HG03103 (cell line): ENCODE measurements around the gene ARF3.

ENCODE experiments used
- ATAC-seq: cut with Tn5 transposase; IDR thresholded peaks from one replicate; pipeline ENCODE4 v1.9.1; 2021; ENCODE audit warnings: low read depth; ENCODE audit not compliant: unreplicated experiment

ARF3 gene

DNA sequence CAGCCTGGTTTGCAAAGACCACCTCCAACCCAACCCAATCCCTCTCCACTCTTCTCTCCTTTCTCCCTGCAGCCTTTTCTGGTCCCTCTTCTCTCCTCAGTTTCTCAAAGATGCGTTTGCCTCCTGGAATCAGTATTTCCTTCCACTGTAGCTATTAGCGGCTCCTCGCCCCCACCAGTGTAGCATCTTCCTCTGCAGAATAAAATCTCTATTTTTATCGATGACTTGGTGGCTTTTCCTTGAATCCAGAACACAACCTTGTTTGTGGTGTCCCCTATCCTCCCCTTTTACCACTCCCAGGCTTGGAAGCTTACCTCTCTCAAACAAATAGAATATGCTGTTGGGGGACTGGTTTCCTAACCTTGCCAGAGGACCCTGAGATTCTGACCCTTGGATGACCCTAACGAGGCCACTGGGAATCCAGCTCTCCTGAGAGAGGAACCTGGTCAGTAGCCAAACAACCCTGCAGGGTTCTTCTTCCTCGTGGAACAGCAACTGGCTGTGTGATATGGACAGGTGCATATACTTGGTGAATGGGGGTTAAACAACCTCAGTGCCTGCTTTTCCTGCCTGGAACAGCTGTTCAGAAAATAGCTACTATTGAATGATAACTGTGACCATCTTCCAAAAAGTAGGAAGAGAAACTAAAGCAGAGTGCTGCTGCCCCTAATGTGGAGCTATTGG lies 25.3 kb upstream of the ARF3 start:
- no peak for ATAC-seq

DNA sequence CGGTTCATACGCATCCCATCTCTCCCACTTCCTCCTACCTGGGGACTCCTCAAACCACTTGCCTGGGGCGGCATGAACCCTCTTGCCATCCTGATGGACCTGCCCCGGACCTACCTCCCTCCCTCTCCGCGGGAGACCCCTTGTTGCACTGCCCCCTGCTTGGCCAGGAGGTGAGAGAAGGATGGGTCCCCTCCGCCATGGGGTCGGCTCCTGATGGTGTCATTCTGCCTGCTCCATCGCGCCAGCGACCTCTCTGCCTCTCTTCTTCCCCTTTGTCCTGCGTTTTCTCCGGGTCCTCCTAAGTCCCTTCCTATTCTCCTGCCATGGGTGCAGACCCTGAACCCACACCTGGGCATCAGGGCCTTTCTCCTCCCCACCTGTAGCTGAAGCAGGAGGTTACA lies 24.5 kb upstream of the ARF3 start:
- no peak for ATAC-seq

DNA sequence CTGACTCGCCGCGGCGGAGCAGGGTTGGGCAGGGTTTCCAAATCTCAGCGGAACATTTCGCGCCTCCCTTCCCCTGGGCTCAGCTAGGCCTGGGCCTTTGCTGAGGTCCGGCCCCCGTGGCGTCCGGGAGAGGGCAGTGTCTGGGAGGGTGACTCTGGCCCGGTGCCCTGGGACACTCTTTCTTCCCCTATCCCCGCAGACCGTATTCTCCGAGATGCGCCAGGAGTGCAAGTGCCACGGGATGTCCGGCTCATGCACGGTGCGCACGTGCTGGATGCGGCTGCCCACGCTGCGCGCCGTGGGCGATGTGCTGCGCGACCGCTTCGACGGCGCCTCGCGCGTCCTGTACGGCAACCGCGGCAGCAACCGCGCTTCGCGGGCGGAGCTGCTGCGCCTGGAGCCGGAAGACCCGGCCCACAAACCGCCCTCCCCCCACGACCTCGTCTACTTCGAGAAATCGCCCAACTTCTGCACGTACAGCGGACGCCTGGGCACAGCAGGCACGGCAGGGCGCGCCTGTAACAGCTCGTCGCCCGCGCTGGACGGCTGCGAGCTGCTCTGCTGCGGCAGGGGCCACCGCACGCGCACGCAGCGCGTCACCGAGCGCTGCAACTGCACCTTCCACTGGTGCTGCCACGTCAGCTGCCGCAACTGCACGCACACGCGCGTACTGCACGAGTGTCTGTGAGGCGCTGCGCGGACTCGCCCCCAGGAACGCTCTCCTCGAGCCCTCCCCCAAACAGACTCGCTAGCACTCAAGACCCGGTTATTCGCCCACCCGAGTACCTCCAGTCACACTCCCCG lies 23.9 kb upstream of the ARF3 start:
- ATAC-seq: no peak

DNA sequence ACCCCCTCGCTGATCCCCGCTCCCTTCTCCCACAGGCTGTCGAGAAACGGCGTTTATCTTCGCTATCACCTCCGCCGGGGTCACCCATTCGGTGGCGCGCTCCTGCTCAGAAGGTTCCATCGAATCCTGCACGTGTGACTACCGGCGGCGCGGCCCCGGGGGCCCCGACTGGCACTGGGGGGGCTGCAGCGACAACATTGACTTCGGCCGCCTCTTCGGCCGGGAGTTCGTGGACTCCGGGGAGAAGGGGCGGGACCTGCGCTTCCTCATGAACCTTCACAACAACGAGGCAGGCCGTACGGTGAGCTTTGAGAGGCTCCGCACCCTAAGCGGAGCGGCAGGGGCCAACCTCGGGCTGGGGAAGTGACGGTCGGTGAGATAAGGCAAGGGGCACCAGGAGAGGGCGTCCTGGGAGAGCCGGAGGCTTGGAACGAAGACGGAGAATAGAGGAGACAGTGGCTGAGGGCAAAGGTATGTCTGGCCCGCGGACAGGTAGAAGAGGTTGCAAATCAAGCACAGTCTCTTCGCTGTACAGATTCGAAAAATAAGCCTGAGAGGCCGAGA lies 23.2 kb upstream of the ARF3 start:
- no peak for ATAC-seq

DNA sequence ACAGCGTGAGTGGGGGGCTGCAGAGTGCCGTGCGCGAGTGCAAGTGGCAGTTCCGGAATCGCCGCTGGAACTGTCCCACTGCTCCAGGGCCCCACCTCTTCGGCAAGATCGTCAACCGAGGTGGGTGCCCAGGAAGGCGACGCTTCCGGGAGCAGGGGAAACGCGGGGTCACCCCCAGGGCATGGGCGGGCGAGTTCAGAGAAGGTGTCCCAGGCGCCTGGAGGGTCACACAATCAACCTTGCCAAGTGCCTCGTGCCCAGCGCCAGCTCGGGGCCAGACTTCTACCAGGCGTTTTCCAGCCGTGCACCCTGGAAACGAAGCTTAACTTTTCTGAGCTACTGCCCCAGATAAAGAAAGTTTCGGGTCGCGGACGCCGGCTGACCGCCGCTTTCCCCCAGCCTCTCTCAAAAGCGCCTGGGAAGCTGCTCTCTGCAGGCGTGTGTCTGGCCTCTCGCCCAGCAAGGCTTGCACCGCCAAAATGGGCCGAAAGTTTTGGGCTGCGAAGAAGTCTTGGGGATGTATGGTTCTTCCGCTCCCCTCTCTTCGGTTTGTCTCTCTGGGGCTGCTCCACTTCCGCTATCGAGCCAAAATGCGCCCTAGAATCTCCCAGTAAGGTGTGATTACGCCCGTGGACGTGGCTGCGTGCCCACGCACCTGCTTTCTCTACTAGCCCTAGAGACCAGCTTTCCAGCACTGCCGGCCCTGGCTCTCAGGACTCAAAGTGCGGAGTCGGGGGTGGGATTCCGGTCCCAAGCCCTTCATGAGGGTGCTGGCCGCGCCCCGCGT lies 22.5 kb upstream of the ARF3 start:
- no peak for ATAC-seq

DNA sequence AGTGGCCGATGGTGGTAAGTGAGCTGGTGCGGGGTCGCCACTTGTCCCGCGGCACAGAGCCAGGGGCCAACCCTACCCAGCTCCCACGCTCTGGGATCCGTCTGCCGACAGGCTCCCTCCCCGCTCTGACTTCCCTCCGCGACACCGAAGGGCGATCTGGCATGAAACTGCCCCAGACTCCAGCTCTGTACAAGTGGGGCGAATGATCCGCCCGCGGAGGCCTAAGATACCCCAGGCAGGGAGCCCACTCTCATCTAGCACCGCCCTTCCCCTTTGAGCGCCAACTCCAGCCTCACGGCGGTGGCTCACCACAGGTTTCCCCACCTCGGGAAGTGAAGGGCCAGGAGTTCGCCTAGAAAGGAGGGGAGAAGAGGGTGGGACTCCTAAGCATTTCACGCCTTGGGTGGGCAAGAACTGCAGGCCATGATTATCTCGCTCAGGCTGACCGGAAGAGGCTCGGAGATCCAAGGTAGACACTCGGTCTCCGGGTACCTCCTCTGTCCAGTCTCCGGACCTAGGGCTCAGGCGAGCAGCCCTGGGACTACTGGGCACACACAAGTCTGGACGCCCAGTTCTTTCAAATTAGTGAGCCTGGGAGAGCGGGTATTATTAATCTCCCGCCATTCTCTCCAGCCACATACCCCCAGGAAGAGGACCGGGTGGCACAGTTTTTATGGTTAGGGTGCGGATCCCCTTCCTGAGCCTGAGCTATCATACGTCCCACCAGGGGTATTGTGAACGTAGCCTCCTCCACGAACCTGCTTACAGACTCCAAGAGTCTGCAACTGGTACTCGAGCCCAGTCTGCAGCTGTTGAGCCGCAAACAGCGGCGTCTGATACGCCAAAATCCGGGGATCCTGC lies 21.7 kb upstream of the ARF3 start:
- ATAC-seq: no peak

DNA sequence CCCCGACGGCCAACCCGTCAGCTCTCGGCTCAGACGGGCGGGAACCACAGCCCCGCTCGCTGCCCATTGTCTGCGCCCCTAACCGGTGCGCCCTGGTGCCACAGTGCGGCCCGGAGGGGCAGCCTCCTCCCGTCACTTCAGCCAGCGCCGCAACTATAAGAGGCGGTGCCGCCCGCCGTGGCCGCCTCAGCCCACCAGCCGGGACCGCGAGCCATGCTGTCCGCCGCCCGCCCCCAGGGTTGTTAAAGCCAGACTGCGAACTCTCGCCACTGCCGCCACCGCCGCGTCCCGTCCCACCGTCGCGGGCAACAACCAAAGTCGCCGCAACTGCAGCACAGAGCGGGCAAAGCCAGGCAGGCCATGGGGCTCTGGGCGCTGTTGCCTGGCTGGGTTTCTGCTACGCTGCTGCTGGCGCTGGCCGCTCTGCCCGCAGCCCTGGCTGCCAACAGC lies 21.0 kb upstream of the ARF3 start, which contains the start of gene WNT1:
Gene WNT1 (plus strand): TSS at position 32 of the 450 bp plus-strand sequence. CDS start 329 bp downstream, at position 361.
- no peak for ATAC-seq

DNA sequence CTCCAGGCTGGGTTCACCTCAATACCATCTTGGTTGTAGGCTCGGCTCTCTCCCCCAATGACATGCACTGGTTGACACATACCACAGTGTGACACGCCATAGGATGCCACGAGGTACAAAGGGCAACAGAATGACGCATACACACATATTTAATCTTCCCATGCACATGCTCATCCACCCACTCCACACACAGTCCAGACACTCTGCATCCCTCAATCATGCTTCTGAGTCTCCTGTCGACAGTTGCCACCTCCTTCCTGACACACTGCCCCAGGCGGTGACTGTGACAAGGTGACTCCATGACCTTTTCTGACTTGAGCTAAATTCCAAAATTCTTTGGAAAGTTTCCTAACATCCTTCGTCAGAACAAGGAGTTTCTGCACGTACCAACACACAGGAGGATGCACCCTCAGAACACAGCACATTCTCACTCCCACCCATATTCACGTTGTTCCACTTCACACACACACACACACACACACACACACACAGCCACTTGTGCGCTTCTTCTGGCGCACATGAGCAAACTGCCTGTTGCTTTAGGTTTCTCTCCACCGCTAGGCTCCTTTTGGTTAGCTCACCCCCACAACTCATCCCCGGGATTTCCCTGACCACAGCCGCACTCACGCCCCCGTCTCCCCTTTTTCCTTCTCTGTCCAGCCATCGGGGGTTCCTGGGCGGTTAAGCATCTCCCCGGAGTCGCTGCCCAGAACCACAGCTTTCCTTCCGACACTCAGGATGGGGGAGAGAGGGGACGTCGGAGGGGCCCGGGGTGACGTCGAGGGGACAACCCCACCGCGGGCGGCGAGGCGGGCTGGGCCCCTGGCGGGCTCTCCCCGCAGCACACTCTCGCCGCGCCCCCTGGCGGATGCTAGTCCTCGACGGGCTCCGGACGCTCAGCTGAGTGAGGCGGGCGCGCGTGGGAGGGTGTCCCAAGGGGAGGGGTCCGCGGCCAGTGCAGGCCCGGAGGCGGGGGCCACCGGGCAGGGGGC lies 20.3 kb upstream of the ARF3 start:
- ATAC-seq: no peak

DNA sequence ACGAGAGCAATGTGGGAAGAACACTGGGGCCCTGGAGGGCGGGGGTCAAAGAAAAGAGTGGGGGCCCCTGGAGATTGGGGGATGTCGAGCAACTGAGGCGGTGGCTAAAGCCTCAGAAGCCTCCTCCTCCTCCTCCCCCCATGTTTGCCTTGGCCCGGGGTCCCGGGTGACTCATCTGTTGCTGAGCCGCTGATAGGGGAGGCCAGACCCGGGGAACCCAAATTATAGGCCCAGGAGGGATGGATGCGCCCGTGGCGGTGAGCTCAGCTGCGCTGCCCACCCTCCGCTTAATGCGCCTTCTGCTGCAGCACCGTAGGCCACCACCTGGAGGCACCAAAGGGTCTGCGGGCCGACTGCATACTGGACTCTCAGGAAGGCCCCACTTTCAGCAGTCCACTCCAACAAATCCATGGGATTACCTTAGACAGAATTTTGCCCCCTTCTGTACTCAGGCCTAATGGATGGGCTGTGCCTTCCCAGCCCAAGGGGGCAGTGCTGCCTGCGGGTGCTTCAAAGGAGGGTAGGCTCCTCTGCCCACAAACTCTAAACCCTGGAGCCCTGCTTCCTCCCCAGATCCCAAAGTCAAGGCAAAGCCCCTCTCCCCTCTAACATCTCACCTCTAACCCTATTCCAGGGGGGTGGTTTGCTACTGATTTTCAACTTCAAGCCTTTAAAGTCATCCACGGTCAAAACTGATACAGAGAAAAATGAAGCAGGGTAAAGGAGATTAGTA lies 16.8 kb upstream of the ARF3 start:
- no peak for ATAC-seq

DNA sequence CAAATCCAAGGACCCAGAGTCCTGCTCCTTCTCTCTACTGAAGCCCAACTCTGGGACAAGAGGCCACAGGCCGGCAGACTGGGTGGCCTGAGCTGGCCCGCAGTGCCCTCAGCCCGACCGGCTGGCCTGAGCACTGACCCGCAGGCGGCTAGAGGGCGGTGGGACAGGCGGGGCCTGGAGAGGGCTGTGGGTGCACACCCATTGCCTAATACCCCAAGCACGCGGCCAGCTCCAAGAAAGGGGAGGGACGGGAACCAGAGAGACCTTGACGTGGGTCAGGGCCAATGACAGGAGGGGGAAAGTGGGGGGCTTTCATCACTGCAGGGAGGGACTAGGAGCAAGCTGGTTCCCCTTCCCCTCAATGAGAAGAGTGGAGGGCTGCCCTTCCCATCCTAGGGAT lies 16.2 kb upstream of the ARF3 start:
- ATAC-seq: no peak

DNA sequence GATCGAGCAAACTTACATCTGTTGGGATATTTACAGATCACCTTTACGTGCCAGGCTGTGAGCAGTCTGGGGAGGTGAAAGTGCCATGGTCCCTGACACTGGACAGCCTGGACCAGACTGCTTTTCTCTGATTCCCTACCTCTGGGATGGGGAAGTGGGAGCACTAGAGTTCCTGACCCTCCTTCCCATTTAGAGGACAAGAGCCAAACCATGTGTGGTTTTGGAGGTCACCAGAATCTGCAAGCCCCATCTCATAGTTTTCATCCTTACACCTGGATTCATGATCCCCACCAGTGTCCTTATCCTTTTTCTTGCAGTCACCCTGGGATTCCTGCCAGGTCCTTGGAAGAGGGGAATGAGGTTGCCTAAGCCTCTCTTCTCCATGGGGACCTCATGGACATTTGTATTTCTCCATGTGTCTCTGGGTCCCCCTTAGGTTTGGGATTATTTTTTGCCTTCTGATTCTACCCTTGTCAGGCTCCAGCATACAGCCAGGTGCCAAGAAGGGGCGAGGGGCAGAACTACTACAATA lies 15.7 kb upstream of the ARF3 start:
- ATAC-seq: no peak

DNA sequence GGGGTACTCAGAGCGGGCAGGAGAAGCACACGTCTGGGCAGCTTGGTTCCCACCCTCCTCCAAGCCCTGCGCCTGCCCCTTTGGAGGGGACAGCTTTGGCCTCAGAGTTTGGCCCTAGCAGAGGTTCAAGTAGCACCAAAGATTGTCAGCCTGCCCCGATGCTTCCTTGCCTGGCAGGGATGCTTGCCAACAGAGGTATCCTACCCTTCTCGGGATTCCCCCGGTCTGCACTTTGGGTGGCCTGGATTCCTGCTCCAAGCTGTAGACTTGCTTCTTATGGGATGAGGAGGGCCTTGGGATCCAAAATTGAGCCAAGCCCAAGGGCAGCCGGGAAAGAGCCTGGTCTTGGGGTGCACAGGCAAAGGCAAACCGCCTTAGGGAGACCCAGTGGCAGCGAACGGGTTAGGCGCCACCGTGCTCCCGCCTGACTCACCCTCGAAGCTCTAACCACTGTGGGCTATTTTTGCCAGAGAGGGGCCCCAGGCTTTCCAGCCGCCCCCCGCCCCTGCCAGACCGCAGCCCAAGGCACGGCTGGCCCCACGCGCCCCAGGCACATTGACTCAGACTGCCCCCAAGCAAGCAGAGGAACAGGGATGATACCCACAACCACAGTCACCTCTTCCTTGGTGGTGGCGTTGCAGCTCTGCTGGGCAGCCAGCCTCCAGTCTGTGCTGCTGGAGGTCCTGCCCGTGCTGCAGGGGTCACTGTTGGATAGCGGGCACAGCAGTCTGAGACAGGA lies 15.1 kb upstream of the ARF3 start:
- ATAC-seq: no peak

DNA sequence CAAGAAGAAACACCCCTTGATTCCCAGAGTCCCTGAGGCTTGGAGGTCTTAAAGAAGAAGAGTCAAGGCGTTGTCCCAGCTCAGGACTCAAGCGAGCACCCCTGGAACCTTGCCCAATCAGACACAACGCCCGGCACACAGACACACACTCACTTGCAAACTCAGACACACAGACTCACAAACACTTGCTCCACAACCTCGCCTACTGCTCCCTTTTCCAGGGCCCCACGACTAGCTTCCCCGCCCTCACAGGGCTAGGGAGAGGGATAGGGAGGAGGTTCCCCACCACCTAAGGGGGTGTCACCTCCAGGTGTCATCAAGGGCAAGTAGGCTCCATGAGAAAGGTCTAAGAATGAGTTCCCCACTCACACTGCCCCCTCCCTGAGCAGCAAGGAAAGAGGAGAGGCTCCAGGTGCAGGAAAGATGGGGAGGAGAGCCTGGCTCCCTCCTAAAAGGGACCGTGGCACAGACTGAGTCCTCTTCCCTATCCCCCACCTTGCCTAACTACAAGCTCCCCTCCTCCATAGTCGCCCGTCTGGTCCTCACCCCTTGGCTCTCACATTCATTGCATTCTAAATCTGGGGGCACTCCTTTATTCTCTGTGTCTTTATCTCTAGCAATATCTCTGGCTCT lies 13.5 kb upstream of the ARF3 start:
- ATAC-seq: no peak

DNA sequence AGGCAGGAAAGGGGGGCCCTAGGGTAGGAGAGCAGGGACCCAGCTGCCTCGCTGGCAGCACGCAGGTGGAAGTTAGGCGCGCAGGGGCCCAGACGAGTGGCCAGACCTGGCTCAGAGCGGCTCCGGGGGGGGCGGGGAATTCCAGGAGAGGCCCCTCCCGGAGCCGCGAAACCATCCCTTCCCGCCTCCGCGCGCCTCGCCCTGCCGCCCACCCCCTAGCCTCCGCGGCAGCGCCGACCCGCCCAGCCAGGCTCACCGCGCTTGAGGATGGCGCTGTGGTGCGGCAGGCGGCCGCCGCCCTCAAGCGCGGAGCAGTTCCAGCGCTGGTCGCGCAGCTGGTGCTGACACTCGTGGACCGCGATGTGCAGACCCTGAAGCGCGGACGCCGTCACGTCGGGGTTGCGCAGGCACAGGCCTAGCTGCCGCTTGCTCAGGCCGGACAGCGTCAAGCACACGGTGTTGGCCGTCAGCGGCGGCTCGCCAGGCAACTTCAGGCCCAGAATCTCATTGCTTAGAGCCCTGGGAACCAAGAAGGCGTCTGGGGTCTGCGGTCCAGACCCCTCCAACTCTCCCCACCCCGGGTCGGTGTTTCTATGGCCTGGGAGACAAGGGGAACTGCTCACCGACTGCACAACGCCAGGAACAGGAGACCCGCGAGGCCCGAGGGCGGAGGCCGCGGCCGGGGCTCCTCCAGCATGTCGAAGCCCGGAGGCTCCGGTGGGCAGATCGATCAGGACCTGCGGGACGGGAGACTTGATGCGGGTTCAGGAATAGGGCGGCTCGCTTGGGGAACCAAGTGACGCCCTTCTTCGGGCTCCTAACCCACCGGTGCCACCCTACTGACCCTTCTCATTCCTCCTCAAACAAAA lies 12.8 kb upstream of the ARF3 start:
- no peak for ATAC-seq

DNA sequence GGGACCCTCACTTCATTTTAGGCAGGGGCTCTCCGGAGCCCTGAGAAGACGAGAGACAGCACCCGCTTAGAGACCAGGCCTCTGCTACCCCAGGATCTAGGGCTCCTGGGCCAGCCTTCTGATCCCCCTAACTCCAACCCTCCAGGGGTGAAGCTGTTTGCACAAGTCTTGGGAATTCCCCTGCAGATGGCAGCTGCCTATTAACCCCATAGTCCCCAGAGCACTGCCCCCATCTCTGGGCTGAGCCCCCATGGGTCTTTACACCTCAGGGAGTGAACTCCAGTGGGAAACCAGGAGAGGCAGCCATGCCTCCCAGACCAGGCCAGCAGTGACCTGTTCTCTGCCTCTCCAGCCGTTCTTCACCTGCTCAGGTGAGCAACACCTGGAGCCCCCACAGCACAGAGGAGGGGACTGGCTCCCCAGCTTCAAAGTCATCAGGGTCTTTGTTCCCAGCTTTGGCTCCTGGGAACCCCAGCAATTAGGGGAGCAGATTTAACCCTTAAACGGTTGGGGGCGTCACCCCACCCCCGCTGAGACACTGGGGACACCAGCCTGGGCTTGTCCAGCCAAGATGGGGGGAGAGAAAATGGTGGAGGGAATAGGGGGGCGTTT lies 12.0 kb upstream of the ARF3 start:
- no peak for ATAC-seq
